HG03457 (cell line): Measurements from ENCODE around the gene TMEM62.
"Not testable (repeated sequence)": the region's sequence is repeated elsewhere in the genome, so short reads cannot be mapped to it uniquely, and the experiment has no call there.

Experiments used
- ATAC-seq: cut with Tn5 transposase; IDR thresholded peaks from one replicate; pipeline ENCODE4 v1.9.1; 2021; ENCODE audit warnings: moderate number of reproducible peaks; ENCODE audit not compliant: unreplicated experiment

The TMEM62 gene

GRCh38 chr15:43207024-43207423 lies 73.6 kb downstream of the TMEM62 start:
- ATAC-seq: no peak

DNA sequence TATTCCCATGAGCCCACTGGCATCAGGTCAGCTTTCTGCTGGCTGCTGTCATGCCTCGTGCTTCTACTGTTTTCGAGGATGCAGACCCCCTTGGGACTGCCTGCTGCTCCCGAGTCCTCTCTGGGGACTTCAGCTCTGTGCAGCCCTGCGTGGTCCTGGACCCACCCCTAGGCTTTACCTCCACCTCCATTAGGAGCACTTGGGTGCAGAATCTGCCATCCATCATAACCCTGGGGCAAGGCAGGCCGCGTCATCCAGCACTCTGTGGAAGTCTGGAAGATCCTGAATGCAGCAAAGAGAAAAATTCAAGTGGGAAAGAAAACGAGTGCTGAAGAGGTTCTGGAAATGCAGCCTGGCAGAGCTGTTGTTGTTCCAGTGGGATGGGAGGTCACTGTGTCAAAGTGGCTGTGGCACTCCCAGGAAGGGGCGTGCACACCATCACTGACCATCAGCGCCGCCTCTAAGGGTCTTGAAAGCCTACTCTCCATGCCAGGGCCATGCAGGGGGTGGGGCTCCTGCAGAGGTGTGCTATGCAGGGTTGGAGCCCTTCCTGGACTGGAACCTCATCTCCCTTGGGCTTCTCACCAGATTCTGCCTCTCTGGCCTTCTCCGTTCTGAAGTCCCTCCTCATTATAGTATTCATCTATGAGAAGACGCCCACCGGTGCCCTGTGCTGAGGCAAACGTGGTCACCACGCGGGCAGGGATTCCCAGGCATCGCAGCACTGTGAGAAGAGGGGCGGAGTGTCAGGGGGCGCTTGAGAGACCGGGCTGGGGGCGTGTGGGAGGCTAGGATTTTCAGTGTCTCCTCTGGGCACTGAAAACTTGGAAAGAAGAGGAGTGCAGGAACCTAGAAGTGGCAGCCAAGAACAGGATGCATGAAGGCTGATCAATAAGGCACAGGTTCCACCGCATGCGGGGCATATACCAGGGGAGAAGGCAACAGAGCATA lies 74.9 kb downstream of the TMEM62 start:
- ATAC-seq: no peak

- ATAC-seq: no peak
Observed at GRCh38 chr15:43209059-43209824, 75.9 kb downstream of the TMEM62 start.

DNA sequence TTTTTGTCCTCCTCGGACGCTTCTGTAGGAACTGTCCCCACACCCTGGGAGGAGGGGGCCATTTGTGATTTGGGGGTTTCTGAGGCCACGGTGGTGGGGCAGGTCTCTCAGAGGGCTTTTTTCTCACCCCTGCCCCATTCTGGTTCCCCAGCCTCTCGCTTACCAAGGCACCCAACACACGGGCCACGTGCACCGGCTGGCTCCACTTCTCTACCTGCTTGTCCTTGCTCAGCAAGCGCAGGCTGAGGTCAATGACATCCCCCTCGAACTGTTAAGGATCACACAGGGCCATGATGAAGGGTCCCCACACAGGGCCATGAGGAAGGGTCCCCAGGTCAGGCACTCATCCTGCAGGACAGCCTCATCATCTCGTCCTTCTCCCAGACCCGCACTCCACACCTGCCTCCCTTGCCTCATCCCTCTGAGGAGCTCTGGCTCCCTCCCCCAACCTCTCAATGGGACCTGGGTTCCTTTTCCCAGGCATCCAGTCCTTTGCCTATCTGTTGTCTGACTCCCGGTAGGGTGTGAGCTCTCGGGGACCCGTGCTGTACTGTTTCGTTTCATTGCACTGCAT lies 76.9 kb downstream of the TMEM62 start:
- no peak for ATAC-seq

DNA sequence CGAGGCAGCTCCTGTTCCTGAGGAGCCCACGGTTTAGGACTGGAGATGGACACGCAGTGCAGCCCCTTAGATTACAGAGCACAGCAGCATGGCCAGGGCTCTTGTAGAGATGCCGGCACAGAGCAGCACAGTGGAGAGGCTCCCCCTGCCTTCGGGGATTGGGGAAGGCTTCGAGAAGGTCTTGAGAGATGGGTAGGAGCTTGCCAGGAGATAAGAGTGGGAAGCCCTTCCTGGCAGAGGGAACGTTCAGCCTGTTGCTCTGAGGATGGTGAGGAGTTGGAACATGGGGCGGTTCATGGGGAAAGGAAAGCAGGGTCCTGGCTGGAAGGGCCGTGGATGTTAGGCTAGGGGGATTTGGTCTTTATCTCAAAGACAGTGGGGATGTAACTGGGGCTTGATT lies 77.4 kb downstream of the TMEM62 start:
- ATAC-seq: no peak

DNA sequence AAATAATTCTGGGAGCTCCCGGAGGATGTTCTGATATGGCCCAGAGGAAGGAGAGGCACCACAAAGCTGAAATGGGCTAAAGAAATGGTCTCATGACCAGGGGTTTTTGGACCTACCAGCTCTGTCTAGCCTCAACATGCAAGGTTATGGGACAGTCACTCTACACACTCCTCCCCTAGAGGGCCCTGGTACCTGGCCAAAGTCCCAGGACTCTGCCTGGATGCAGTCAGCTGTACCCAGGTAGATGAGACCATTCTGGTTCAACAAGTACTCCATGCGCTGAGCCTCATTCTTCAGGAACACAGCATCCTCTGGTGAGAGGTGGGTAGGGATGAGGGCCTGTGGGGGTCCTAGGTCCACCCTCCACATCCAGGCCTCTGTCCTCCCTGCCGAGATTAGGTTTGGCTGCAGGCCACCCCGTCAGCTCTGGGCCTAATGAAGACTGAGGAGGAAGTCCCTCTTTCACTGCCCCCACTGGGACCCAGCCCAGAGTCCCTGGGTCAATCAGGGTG lies 77.9 kb downstream of the TMEM62 start:
- ATAC-seq: no peak

GRCh38 chr15:43212299-43212698 lies 78.9 kb downstream of the TMEM62 start:
- no peak for ATAC-seq

GRCh38 chr15:43212951-43213350 lies 79.6 kb downstream of the TMEM62 start:
- ATAC-seq: no peak

DNA sequence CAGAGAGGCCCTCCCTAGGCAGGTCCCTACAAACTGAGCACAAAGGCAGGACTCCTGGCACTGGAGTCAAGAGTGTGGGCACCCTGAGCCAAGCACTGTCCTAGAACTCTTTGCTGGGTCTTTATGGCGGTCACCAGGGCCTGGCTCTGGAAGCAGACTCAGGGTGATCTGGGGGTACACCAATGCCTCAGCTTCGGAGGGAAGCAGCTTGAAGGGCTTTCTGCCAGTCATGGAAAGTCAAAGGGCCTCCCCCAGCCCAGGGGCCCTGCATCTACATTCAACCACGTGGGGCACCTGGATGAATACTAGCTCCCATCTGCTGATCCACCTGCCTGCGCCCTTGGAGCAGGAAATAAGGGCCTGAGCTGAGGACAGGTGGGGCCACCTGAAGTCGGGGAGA lies 80.1 kb downstream of the TMEM62 start:
- no peak for ATAC-seq

- no peak for ATAC-seq
Observed at GRCh38 chr15:43214169-43214568, 80.8 kb downstream of the TMEM62 start.

- no peak for ATAC-seq
Observed at GRCh38 chr15:43214592-43215295, 81.4 kb downstream of the TMEM62 start.

DNA sequence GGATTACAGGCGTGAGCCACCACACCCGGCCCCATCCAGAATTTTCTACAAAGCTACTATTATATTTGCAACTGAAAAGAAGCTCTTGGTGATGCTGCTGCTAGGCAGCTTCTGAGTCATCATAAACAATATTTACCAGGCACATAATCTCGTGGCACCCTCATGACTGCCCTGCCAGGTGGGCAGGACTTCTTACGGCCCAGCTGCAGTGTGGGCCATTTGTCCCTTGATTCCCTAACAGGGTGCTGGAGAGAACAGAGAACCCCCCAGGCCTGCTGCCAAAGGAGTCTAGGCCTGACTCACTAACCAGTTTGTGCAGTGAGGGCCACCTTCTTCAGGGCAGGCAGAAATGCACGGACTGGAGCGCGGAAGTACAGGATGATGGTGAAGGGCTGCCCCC lies 82.6 kb downstream of the TMEM62 start:
- ATAC-seq: no peak

DNA sequence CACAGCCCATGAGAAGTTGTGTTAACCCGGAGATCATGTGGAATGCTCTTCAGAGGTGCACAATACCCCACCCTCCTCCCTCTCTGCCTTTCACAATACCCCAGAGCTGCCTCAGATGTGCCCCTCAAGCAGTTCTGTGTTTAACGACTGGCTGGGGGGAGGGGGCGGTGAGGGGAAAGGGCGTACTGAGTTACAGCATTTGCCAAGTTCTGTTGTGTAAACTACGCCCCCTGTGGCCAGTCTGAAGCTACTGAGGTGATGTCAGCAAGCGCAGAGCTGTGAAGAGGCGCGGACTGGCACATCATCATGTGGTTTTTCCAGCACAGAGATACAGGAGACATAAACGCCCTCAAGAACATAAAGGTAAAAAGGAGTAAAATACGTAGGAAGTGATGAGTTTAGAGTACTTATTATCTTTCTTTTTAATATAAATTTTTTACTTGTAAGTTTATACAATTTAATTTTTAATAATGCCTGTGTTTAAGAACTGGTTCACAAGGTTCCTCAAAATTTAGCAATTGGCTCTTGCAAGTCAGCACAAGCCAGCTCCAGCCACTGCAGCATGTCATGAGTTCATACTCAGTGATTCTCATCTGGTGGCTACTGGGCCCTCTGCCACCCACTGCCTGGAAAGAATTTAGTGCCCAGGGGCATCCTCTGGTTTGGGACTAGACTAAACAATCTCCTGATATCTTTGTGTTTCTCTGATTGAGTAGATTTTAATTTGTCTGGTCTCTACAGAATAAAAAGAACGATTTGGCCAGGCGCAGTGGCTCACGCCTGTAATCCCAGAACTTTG lies 85.7 kb downstream of the TMEM62 start:
- no peak for ATAC-seq

GRCh38 chr15:43219929-43220928 lies 86.8 kb downstream of the TMEM62 start:
- no peak for ATAC-seq

DNA sequence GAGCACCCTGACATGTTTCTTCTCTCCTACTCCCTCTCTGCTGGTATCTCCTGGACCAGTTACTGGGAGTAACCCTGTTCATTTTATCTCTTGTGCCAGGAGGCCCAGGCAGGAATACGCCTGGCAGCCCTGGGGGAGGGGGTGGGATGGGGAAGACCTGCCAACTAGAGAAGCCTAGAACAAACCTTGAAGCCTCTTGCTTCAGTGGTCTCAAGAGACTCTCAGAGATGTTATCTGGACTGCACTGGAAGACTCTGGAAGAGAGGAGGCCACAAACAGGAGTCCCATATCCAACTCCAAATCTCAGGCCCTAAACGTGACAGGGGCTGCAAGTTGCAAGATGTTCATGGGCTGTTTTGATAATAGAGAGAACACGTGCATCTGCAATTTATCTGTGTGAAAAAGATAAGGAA lies 87.6 kb downstream of the TMEM62 start, which contains the start of gene EPB42:
TSS of gene EPB42 (minus strand) at position 28 of the 413 bp plus-strand sequence. CDS start 193 bp downstream, outside the sequence.
- ATAC-seq: no peak

DNA sequence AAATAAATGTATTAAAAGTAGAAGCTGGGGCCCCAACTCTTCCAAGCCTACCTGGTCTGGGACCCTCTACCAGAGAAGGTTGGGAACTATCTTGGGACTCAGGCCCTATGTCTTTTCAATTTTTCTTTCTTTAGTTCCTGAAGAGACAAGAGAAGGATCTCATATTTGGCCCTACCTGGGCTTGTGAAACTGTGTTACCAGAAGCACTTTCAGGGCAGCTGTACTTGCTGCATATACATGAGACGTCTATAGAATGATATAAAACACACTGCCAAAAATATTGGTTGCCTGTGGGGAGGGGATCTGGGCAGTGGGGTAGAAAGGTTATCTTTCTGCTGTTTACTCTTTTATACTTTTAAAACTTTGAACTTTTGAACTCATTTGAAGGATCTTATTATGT lies 88.0 kb downstream of the TMEM62 start:
- ATAC-seq: no peak

DNA sequence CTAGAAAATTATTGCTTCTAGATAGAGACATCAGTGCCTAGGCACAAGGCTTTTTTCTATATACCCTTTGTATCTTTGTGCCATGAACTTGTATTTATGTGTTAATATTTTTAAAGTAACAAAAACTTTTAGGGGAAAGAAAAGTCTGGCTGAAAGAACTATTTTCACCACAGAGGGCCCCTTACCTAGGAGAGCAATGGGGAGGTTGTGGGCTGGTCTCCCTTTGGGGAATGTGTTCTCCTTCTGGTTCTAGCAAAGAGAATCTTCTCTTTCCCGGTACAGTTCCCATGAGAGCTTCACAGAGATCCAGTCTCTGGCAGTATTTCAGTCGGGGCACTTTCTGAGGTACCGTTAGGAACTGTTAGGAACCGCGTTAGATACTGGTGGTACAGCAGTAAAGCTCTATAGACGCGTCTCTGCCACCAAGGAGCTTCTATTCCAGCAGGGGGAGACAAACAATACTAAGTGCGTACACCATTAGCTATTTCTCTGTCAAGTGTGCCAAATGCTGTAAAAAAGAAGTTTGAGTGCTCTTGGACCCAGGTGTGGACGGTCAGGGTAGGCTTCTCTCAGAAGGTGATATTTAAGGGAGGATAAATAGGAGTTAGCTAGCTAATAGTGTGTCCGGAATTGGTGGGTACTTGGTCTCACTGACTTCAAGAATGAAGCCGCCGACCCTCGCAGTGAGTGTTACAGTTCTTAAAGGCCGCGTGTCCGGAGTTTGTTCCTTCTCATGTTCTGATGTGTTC lies 92.0 kb downstream of the TMEM62 start:
- ATAC-seq: no peak

DNA sequence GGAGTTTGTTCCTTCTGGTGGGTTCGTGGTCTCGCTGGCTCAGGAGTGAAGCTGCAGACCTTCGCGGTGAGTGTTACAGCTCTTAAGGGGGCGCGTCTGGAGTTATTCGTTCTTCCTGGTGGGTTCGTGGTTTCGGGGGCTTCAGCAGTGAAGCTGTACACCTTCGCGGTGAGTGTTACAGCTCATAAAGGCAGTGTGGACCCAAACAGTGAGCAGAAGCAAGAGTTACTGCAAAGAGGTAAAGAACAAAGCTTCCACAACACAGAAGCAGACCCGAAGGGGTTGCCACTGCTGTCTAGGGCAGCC lies 92.5 kb downstream of the TMEM62 start:
- not testable (repeated sequence) for ATAC-seq
